RWPE1 (cell line): Measurements from ENCODE around the gene UFL1.

ENCODE experiments used
- CTCF ChIA-PET: fragments of 350-600 bp; sonication (Branson Sonifier 250); formaldehyde crosslinking; extraction: SDS; loops from one replicate; lab custom pipeline; 2021; lab: Yijun Ruan, JAX
- POLR2A ChIA-PET: fragments of 400-600 bp; formaldehyde crosslinking; extraction: SDS; loops from one replicate; lab custom pipeline; 2020; ENCODE audit warnings: antibody characterized with exemption; ENCODE audit not compliant: low non-redundant PET; lab: Yijun Ruan, JAX
- DNase-seq: peaks from one replicate; pipeline ENCODE4 v3.0.0; 2012; ENCODE audit warnings: low spot score
- H3K27ac ChIP-seq: fragments of 450-650 bp; 2 replicates; pipeline ENCODE4 v1.5.1; 2017
- CTCF ChIP-seq: fragments of 450-650 bp; conservative IDR thresholded peaks from 2 replicates; pipeline ENCODE4 v1.5.1; 2017; ENCODE audit warnings: low read depth, mild to moderate bottlenecking

UFL1 gene

GRCh38 chr6:96563853-96564252 is 42.2 kb downstream of the UFL1 start:
- ChIA-PET POLR2A (no interaction called here), CTCF (no interaction called here)
- TF ChIP-seq CTCF, result no peak
- H3K27ac ChIP-seq, result no peak overlapping the region
- no peak for DNase-seq

GRCh38 chr6:96570053-96570452 is 48.4 kb downstream of the UFL1 start:
- ChIA-PET CTCF (interaction anchor here (0.5 kb wide), 1 partner anchor 1271 kb away, joined by 3 read pairs; no protein-coding TSS in a partner anchor), POLR2A (no interaction called here)
- no peak for DNase-seq
- no peak overlapping the region for H3K27ac ChIP-seq
- no peak for TF ChIP-seq CTCF

GRCh38 chr6:96571551-96571950 is 49.9 kb downstream of the UFL1 start:
- CTCF ChIA-PET, result no interaction called here
- no peak overlapping the region for H3K27ac ChIP-seq
- no peak for TF ChIP-seq CTCF
- POLR2A ChIA-PET, result no interaction called here
- DNase-seq, result no peak

GRCh38 chr6:96575359-96575758 is 53.8 kb downstream of the UFL1 start:
- TF ChIP-seq CTCF, result no peak
- POLR2A ChIA-PET, result no interaction called here
- no peak for DNase-seq
- CTCF ChIA-PET, result no interaction called here
- no peak overlapping the region for H3K27ac ChIP-seq

- H3K27ac ChIP-seq, result no peak overlapping the region
- DNase-seq, result no peak
- CTCF ChIA-PET, result no interaction called here
- POLR2A ChIA-PET, result no interaction called here
- TF ChIP-seq CTCF, result no peak
Measured at GRCh38 chr6:96576221-96576620, 54.6 kb downstream of the UFL1 start.

- no peak for DNase-seq
- ChIA-PET POLR2A (no interaction called here), CTCF (no interaction called here)
- no peak for TF ChIP-seq CTCF
- no peak overlapping the region for H3K27ac ChIP-seq
Measured at GRCh38 chr6:96582021-96582420, 60.4 kb downstream of the UFL1 start.

- TF ChIP-seq CTCF, result no peak
- no peak overlapping the region for H3K27ac ChIP-seq
- POLR2A ChIA-PET, result no interaction called here
- no peak for DNase-seq
- CTCF ChIA-PET, result no interaction called here
Measured at GRCh38 chr6:96582436-96582835, 60.8 kb downstream of the UFL1 start.
